Caco-2 (cell line): ENCODE measurements around the gene VPS41. TPM values are rescaled to one million over a fixed set of nuclear protein-coding genes. Genes with fewer than 3 reads are reported as not detected.
"Not testable (repeated sequence)": the region's sequence is repeated elsewhere in the genome, so short reads cannot be mapped to it uniquely, and the experiment has no call there.

Source experiments
- BruUV-seq: library from RNA; stranded (reverse); fragments of 400-500 nt; replicated peaks from 2 replicates; lab custom pipeline; 2021; lab: Mats Ljungman, UMichigan
- CTCF ChIA-PET: fragments of 300-600 bp; sonication (Branson Sonifier 250); formaldehyde crosslinking; loops from one replicate; lab custom pipeline; 2022; ENCODE audit warnings: antibody characterized with exemption; lab: Charles Lee
- POLR2A ChIA-PET: fragments of 300-600 bp; sonication (Branson Sonifier 250); formaldehyde crosslinking; loops from one replicate; lab custom pipeline; 2022; ENCODE audit warnings: antibody characterized with exemption; lab: Charles Lee
- DNase-seq, 2 experiments: peaks; one replicate each; pipeline versions ENCODE4 v3.0.0 to v3.0.0-alpha.2; 2020 to 2022
- H3K27me3 ChIP-seq: replicated peaks from 2 replicates; pipeline ENCODE4 v1.6.0; 2011; ENCODE audit warnings: low read length; ENCODE audit not compliant: control insufficient read depth, insufficient read depth
- H3K36me3 ChIP-seq: 2 replicates; pipeline ENCODE4 v1.5.1; 2011; ENCODE audit warnings: low read length; ENCODE audit not compliant: control insufficient read depth, insufficient read depth
- H3K4me1 ChIP-seq: fragments of 250-450 bp; sonication (Bioruptor Pico); 2 replicates; pipeline ENCODE4 v1.5.1; 2020; ENCODE audit warnings: mild to moderate bottlenecking
- H3K4me3 ChIP-seq: 2 replicates; pipeline ENCODE4 v1.5.1; 2011; ENCODE audit warnings: low read depth, mild to moderate bottlenecking, control low read depth, low read length
- H3K9me3 ChIP-seq: fragments of 250-450 bp; sonication (Bioruptor Pico); 2 replicates; pipeline ENCODE4 v1.5.1; 2020; ENCODE audit warnings: mild to moderate bottlenecking, moderate library complexity
- H3K27ac Mint-ChIP-seq: one replicate; pipeline ENCODE4 v1.8.0; 2022; ENCODE audit warnings: mixed read lengths; ENCODE audit not compliant: unreplicated experiment
- H3K27me3 Mint-ChIP-seq: one replicate; pipeline ENCODE4 v1.8.0; 2022; ENCODE audit warnings: mixed read lengths; ENCODE audit not compliant: insufficient read depth, unreplicated experiment
- H3K36me3 Mint-ChIP-seq: one replicate; pipeline ENCODE4 v1.8.0; 2022; ENCODE audit warnings: mild to moderate bottlenecking, mixed read lengths; ENCODE audit not compliant: insufficient read depth, unreplicated experiment
- H3K4me1 Mint-ChIP-seq: one replicate; pipeline ENCODE4 v1.8.0; 2022; ENCODE audit warnings: low read depth, mixed read lengths; ENCODE audit not compliant: unreplicated experiment
- H3K4me3 Mint-ChIP-seq: one replicate; pipeline ENCODE4 v1.8.0; 2022; ENCODE audit warnings: mild to moderate bottlenecking, moderate library complexity, mixed read lengths; ENCODE audit not compliant: unreplicated experiment
- H3K9me3 Mint-ChIP-seq: one replicate; pipeline ENCODE4 v1.8.0; 2022; ENCODE audit warnings: mixed read lengths; ENCODE audit not compliant: unreplicated experiment
- intact Hi-C: fragments of 100-400 bp; cut with micrococcal nuclease; formaldehyde crosslinking; loops from one replicate; pipeline ENCODE4 v1.10.0; 2022; ENCODE audit not compliant: unreplicated experiment
- total RNA-seq: library from RNA; stranded (reverse); gene quantifications from 2 replicates; pipeline ENCODE4 v1.2.3, GENCODE V29; 2022
- TF ChIP-seq, protein P1 (sequence below), 2 experiments: fragments of 200-600 bp in 1 of 2; IDR thresholded peaks; 1 replicate in 1 of 2; 2 replicates in 1 of 2; pipeline versions ENCODE4 v1.5.1 to v1.8.0; 2011 to 2022; ENCODE audit warnings: antibody characterized with exemption in 1 of 2, control low read depth in 1 of 2, inconsistent platforms in 1 of 2, low read depth in 1 of 2, low read length in 1 of 2, mild to moderate bottlenecking in 1 of 2, moderate library complexity in 1 of 2; ENCODE audit not compliant: insufficient read depth in 1 of 2, severe bottlenecking in 1 of 2, unreplicated experiment in 1 of 2

The VPS41 gene
- total RNA-seq, 1 experiment from 2014 or later: 86.9 TPM

DNA sequence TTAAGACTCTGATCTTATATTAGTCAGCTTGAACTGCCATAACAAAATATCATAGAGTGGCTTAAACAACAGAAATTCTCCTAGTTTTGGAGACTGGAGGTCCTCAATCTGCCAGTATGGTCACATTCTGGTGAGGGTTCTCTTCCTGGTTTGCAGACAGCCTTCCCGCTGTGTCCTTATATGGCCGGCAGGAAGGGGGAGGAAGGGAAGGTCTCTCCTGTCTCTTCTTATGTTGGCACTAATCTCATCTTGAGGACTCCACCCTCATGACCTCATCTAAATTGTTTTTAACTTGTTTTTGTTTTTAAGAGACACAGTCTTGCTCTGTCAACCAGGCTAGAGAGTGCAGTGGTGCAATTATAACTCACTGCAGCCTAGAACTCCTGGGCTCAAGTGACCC is 53.1 kb downstream of the VPS41 start:
- Mint-ChIP-seq H3K4me1 (no peaks in the 10 kb centered on the region), H3K9me3 (no peaks in the 10 kb centered on the region), H3K27ac (no peak overlapping the region), H3K36me3 (no peaks in the 10 kb centered on the region), H3K27me3 (no peaks in the 10 kb centered on the region), H3K4me3 (no peak overlapping the region)
- TF ChIP-seq, protein P1, sequence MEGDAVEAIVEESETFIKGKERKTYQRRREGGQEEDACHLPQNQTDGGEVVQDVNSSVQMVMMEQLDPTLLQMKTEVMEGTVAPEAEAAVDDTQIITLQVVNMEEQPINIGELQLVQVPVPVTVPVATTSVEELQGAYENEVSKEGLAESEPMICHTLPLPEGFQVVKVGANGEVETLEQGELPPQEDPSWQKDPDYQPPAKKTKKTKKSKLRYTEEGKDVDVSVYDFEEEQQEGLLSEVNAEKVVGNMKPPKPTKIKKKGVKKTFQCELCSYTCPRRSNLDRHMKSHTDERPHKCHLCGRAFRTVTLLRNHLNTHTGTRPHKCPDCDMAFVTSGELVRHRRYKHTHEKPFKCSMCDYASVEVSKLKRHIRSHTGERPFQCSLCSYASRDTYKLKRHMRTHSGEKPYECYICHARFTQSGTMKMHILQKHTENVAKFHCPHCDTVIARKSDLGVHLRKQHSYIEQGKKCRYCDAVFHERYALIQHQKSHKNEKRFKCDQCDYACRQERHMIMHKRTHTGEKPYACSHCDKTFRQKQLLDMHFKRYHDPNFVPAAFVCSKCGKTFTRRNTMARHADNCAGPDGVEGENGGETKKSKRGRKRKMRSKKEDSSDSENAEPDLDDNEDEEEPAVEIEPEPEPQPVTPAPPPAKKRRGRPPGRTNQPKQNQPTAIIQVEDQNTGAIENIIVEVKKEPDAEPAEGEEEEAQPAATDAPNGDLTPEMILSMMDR (IDR thresholded peaks at IDR 0.05; ENCODE audit: insufficient read depth in 1 of 2, low read depth in 1 of 2, low read length in 1 of 2, severe bottlenecking in 1 of 2, unreplicated experiment in 1 of 2): no peak
- Histone ChIP-seq H3K36me3 (no peaks in the 10 kb centered on the region), H3K4me1 (no peaks in the 10 kb centered on the region), H3K27me3 (no peaks in the 10 kb centered on the region), H3K9me3 (no peaks in the 10 kb centered on the region), H3K4me3 (no peak overlapping the region)
- intact Hi-C loops: no loop called here
- POLR2A ChIA-PET: no interaction called here
- CTCF ChIA-PET: no interaction called here
- BruUV-seq: no TSS peak
- DNase-seq: no peak

DNA sequence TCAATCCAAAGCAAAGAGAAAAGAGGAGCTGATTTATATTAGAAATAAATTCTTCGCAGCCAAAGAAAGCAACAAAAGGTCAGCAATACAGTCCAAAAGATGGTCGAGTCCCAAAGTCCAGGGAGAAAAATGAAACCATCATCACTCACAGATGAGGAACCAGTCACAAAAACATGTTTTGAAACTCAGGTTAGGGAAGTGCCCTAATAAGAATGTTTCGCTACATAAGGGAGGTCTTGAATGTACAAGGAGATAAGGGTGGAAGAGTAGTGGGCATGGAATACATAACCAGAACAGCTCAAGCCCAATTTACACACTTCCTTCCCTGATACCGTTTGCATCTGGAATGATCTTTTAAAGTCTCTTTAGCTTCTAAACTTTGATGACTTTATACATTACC is 53.6 kb downstream of the VPS41 start:
- H3K9me3 Mint-ChIP-seq: no peaks in the 10 kb centered on the region
- H3K27ac Mint-ChIP-seq: no peak overlapping the region
- TF ChIP-seq, protein P1 (IDR thresholded peaks at IDR 0.05; ENCODE audit: insufficient read depth in 1 of 2, low read depth in 1 of 2, low read length in 1 of 2, severe bottlenecking in 1 of 2, unreplicated experiment in 1 of 2): no peak
- no peaks in the 10 kb centered on the region for H3K4me1 Mint-ChIP-seq
- intact Hi-C loops: no loop called here
- H3K9me3 ChIP-seq: no peaks in the 10 kb centered on the region
- no peak overlapping the region for H3K4me3 Mint-ChIP-seq
- no TSS peak for BruUV-seq
- ChIA-PET POLR2A (no interaction called here), CTCF (no interaction called here)
- H3K4me1 ChIP-seq: no peaks in the 10 kb centered on the region
- H3K36me3 ChIP-seq: no peaks in the 10 kb centered on the region
- H3K36me3 Mint-ChIP-seq: no peaks in the 10 kb centered on the region
- no peak for DNase-seq
- no peaks in the 10 kb centered on the region for H3K27me3 ChIP-seq
- no peaks in the 10 kb centered on the region for H3K27me3 Mint-ChIP-seq
- H3K4me3 ChIP-seq: no peak overlapping the region

DNA sequence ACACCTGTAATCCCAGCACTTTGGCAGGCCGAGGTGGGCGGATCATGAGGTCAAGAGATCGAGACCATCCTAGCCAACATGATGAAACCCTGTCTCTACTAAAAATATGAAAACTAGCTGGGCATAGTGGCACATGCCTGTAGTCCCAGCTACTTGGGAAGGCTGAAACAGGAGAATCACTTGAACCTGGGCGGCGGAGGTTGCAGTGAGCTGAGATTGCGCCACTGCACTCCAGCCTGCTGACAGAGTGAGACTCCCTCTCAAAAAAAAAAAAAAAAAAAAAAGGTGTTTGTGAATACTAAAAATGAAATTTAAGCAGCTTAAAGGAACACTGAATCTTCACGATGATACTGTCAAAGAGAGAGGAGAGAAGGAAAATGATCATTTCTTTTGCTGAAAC is 54.0 kb downstream of the VPS41 start:
- POLR2A ChIA-PET, H3K4me3 ChIP-seq, BruUV-seq, intact Hi-C loops, H3K27ac Mint-ChIP-seq, H3K4me1 ChIP-seq, H3K27me3 ChIP-seq, H3K9me3 ChIP-seq, H3K36me3 ChIP-seq, H3K36me3 Mint-ChIP-seq, H3K27me3 Mint-ChIP-seq, H3K4me1 Mint-ChIP-seq, DNase-seq, H3K4me3 Mint-ChIP-seq, H3K9me3 Mint-ChIP-seq: not testable (repeated sequence)
- CTCF ChIA-PET: interaction anchor here (0.7 kb wide), 1 partner anchor 610 kb away, joined by 4 read pairs; no protein-coding TSS in a partner anchor

DNA sequence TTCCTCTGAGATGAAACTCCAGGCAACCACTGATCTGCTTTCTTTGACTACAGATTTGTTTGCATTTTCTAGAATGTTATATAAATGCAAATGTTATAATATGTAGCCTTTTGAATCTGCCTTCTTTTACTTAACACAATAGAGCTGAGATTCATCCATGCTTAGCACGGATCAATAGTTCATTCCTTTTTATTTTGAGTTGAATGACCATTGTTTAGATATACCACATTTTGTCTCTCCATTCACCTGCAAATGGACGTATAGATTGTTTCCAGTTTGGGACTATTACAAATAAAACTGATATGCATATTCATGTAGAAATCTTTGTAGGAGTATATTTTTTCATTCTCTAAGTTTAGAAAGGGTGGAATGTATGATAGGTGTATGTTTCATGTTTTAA is 57.7 kb downstream of the VPS41 start:
- no peaks in the 10 kb centered on the region for H3K9me3 Mint-ChIP-seq
- no peaks in the 10 kb centered on the region for H3K27me3 ChIP-seq
- TF ChIP-seq, protein P1 (IDR thresholded peaks at IDR 0.05; ENCODE audit: insufficient read depth in 1 of 2, low read depth in 1 of 2, low read length in 1 of 2, severe bottlenecking in 1 of 2, unreplicated experiment in 1 of 2): no peak
- no peak overlapping the region for H3K4me3 ChIP-seq
- CTCF ChIA-PET: no interaction called here
- BruUV-seq: no TSS peak
- no peak overlapping the region for H3K27ac Mint-ChIP-seq
- no peaks in the 10 kb centered on the region for H3K9me3 ChIP-seq
- intact Hi-C loops: no loop called here
- peaks cover 6% of the 10 kb centered on the region for H3K4me1 Mint-ChIP-seq
- no peak overlapping the region for H3K4me3 Mint-ChIP-seq
- H3K27me3 Mint-ChIP-seq: no peaks in the 10 kb centered on the region
- peaks cover 4% of the 10 kb centered on the region; the same call in 1 of the 2 replicates for H3K4me1 ChIP-seq
- no peaks in the 10 kb centered on the region for H3K36me3 ChIP-seq
- H3K36me3 Mint-ChIP-seq: no peaks in the 10 kb centered on the region
- POLR2A ChIA-PET: no interaction called here
- no peak for DNase-seq
